H1 (cell line): ENCODE measurements around the gene LCNL1. TPM values are rescaled to one million over a fixed set of nuclear protein-coding genes. Genes with fewer than 3 reads are reported as not detected.

Source experiments
- polyA plus RNA-seq, 7 experiments: library from polyadenylated mRNA; depleted of rRNA in 3 of 7; stranded (reverse) in 5 of 7; unstranded in 2 of 7; fragments of >200 nt in 5 of 7; fragments of 200-250 nt in 2 of 7; gene quantifications; 1 replicate in 5 of 7; 2 replicates in 1 of 7; 4 replicates in 1 of 7; pipeline versions ENCODE4 v1.2.1 to v1.2.3, GENCODE V29; 2011 to 2013; ENCODE audit warnings: missing spikeins in 2 of 7, mixed read lengths in 2 of 7
- total RNA-seq: library from RNA; stranded (reverse); fragmentation: NEBNext Ultra II Directional; extraction: Animal tissue kit (Norgen Biotek cat#: 25700); gene quantifications from 2 replicates; pipeline ENCODE4 v1.2.1, GENCODE V29; 2021
- TF ChIP-seq, protein P1 (sequence below): fragments of 300-600 bp; sonication (generic); IDR thresholded peaks from 2 replicates; pipeline ENCODE4 v1.7.1; 2012; ENCODE audit warnings: low read length, moderate library complexity, mild to moderate bottlenecking, inconsistent platforms; ENCODE audit not compliant: insufficient replicate concordance

The LCNL1 gene
- total and polyA plus RNA-seq, 2 of the 8 experiments (the other 6 are each of a cell fraction or from before 2014, with no cell fraction given): 0.11 TPM; not detected in 1

- TF ChIP-seq, protein P1, sequence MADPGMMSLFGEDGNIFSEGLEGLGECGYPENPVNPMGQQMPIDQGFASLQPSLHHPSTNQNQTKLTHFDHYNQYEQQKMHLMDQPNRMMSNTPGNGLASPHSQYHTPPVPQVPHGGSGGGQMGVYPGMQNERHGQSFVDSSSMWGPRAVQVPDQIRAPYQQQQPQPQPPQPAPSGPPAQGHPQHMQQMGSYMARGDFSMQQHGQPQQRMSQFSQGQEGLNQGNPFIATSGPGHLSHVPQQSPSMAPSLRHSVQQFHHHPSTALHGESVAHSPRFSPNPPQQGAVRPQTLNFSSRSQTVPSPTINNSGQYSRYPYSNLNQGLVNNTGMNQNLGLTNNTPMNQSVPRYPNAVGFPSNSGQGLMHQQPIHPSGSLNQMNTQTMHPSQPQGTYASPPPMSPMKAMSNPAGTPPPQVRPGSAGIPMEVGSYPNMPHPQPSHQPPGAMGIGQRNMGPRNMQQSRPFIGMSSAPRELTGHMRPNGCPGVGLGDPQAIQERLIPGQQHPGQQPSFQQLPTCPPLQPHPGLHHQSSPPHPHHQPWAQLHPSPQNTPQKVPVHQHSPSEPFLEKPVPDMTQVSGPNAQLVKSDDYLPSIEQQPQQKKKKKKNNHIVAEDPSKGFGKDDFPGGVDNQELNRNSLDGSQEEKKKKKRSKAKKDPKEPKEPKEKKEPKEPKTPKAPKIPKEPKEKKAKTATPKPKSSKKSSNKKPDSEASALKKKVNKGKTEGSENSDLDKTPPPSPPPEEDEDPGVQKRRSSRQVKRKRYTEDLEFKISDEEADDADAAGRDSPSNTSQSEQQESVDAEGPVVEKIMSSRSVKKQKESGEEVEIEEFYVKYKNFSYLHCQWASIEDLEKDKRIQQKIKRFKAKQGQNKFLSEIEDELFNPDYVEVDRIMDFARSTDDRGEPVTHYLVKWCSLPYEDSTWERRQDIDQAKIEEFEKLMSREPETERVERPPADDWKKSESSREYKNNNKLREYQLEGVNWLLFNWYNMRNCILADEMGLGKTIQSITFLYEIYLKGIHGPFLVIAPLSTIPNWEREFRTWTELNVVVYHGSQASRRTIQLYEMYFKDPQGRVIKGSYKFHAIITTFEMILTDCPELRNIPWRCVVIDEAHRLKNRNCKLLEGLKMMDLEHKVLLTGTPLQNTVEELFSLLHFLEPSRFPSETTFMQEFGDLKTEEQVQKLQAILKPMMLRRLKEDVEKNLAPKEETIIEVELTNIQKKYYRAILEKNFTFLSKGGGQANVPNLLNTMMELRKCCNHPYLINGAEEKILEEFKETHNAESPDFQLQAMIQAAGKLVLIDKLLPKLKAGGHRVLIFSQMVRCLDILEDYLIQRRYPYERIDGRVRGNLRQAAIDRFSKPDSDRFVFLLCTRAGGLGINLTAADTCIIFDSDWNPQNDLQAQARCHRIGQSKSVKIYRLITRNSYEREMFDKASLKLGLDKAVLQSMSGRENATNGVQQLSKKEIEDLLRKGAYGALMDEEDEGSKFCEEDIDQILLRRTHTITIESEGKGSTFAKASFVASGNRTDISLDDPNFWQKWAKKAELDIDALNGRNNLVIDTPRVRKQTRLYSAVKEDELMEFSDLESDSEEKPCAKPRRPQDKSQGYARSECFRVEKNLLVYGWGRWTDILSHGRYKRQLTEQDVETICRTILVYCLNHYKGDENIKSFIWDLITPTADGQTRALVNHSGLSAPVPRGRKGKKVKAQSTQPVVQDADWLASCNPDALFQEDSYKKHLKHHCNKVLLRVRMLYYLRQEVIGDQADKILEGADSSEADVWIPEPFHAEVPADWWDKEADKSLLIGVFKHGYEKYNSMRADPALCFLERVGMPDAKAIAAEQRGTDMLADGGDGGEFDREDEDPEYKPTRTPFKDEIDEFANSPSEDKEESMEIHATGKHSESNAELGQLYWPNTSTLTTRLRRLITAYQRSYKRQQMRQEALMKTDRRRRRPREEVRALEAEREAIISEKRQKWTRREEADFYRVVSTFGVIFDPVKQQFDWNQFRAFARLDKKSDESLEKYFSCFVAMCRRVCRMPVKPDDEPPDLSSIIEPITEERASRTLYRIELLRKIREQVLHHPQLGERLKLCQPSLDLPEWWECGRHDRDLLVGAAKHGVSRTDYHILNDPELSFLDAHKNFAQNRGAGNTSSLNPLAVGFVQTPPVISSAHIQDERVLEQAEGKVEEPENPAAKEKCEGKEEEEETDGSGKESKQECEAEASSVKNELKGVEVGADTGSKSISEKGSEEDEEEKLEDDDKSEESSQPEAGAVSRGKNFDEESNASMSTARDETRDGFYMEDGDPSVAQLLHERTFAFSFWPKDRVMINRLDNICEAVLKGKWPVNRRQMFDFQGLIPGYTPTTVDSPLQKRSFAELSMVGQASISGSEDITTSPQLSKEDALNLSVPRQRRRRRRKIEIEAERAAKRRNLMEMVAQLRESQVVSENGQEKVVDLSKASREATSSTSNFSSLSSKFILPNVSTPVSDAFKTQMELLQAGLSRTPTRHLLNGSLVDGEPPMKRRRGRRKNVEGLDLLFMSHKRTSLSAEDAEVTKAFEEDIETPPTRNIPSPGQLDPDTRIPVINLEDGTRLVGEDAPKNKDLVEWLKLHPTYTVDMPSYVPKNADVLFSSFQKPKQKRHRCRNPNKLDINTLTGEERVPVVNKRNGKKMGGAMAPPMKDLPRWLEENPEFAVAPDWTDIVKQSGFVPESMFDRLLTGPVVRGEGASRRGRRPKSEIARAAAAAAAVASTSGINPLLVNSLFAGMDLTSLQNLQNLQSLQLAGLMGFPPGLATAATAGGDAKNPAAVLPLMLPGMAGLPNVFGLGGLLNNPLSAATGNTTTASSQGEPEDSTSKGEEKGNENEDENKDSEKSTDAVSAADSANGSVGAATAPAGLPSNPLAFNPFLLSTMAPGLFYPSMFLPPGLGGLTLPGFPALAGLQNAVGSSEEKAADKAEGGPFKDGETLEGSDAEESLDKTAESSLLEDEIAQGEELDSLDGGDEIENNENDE: no peak
These were observed 17.6 kb downstream of the LCNL1 start (continued) for GRCh38 chr9:137000177-137000930.
